B cell (primary cell): Measurements from ENCODE around the gene RAB30.

Experiments used
- EZH2 ChIP-seq: IDR thresholded peaks from 2 replicates; pipeline ENCODE4 v1.6.1; 2012; ENCODE audit warnings: borderline replicate concordance, low read depth, mild to moderate bottlenecking, moderate library complexity, low read length; ENCODE audit not compliant: insufficient read depth, poor library complexity, severe bottlenecking
- TF ChIP-seq, protein P1 (sequence below): fragments of 200-600 bp; IDR thresholded peaks from one replicate; pipeline ENCODE4 v1.8.0; 2022; ENCODE audit warnings: antibody characterized with exemption, mild to moderate bottlenecking

DNA sequence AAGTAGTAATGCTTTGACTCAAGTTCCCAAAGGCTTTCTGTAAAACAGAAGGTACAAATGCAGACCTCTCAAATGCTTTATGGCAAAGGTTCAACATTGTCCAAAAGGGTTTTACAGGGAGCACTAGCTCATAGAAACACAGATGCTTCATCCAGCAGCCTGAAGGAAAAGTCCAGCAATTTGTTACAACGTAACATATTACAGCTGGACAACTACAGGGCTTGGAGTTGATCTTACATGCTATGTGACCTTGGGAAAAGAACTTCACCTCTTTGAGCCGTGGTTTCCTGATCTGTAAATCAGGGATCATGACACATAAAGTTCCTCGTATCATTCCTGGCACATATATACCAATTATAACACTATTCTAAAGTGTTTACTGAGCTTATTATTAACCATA lies 85.3 kb downstream of the RAB30 start:
- TF ChIP-seq, protein P1, sequence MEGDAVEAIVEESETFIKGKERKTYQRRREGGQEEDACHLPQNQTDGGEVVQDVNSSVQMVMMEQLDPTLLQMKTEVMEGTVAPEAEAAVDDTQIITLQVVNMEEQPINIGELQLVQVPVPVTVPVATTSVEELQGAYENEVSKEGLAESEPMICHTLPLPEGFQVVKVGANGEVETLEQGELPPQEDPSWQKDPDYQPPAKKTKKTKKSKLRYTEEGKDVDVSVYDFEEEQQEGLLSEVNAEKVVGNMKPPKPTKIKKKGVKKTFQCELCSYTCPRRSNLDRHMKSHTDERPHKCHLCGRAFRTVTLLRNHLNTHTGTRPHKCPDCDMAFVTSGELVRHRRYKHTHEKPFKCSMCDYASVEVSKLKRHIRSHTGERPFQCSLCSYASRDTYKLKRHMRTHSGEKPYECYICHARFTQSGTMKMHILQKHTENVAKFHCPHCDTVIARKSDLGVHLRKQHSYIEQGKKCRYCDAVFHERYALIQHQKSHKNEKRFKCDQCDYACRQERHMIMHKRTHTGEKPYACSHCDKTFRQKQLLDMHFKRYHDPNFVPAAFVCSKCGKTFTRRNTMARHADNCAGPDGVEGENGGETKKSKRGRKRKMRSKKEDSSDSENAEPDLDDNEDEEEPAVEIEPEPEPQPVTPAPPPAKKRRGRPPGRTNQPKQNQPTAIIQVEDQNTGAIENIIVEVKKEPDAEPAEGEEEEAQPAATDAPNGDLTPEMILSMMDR, result no peak
- TF ChIP-seq EZH2, result no peak
